ENCODE data around the gene NNT.

DNA sequence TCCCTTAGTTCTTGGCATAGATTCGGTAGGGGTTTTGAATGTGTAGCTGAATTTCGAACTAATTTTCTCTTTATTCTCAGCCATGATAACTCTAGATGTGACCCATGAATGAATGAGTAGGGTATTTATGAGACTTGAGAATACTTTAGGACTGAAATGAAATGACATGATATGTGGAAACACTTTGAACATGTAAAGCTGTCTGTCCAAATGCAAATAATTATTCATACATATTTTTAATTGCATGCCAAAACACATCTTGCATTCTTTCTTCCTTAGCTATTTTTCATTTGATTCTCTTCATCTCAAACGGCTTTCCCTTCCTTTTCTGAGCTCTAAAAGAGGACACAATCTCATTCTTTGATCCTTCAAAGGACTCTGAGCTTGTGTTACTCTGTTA, 3.4 kb downstream of the NNT start:
- TF ChIP-seq, protein P1, sequence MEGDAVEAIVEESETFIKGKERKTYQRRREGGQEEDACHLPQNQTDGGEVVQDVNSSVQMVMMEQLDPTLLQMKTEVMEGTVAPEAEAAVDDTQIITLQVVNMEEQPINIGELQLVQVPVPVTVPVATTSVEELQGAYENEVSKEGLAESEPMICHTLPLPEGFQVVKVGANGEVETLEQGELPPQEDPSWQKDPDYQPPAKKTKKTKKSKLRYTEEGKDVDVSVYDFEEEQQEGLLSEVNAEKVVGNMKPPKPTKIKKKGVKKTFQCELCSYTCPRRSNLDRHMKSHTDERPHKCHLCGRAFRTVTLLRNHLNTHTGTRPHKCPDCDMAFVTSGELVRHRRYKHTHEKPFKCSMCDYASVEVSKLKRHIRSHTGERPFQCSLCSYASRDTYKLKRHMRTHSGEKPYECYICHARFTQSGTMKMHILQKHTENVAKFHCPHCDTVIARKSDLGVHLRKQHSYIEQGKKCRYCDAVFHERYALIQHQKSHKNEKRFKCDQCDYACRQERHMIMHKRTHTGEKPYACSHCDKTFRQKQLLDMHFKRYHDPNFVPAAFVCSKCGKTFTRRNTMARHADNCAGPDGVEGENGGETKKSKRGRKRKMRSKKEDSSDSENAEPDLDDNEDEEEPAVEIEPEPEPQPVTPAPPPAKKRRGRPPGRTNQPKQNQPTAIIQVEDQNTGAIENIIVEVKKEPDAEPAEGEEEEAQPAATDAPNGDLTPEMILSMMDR (IDR thresholded peaks at IDR 0.05 in 2 of 3, conservative IDR thresholded peaks at IDR 0.05 in 1 of 3; ENCODE audit: control insufficient read depth in 2 of 3, extremely low read depth in 1 of 3, insufficient read depth in 1 of 3, low read depth in 3 of 3, low read length in 3 of 3): no peak
- no peak for TF ChIP-seq POU2F2 (IDR thresholded peaks at IDR 0.05; ENCODE audit: borderline replicate concordance, low read depth, low read length)
- TF ChIP-seq NBN (IDR thresholded peaks at IDR 0.05): no peak
- no peak for TF ChIP-seq YY1 (IDR thresholded peaks at IDR 0.05; ENCODE audit: low read depth, low read length)
- TF ChIP-seq RAD21 (IDR thresholded peaks at IDR 0.05; ENCODE audit: insufficient read depth, low read depth, low read length): no peak
- TF ChIP-seq CEBPB (IDR thresholded peaks at IDR 0.05; ENCODE audit: borderline replicate concordance in 1 of 2, low read depth in 2 of 2, low read length in 2 of 2): no peak
- TF ChIP-seq POLR2AphosphoS5 (IDR thresholded peaks at IDR 0.05; ENCODE audit: low read length): no peak
- TF ChIP-seq, protein P2, sequence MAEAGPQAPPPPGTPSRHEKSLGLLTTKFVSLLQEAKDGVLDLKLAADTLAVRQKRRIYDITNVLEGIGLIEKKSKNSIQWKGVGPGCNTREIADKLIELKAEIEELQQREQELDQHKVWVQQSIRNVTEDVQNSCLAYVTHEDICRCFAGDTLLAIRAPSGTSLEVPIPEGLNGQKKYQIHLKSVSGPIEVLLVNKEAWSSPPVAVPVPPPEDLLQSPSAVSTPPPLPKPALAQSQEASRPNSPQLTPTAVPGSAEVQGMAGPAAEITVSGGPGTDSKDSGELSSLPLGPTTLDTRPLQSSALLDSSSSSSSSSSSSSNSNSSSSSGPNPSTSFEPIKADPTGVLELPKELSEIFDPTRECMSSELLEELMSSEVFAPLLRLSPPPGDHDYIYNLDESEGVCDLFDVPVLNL (IDR thresholded peaks at IDR 0.05; ENCODE audit: low read depth, low read length): no peak
- no peak for TF ChIP-seq TBL1XR1 (IDR thresholded peaks at IDR 0.05; ENCODE audit: low read depth, low read length)

All from GM12878 (cell line).